ENCODE data around the gene DCBLD2. TPM values are rescaled to one million over a fixed set of nuclear protein-coding genes. Genes with fewer than 3 reads are reported as not detected.

Gene DCBLD2
- polyA plus RNA-seq, 1 of the 3 experiments (the other 2 are of a cell fraction) = 159 TPM

- no peak overlapping the region for H3K4me3 ChIP-seq (ENCODE audit: low read depth in 2 of 2, low read length in 1 of 2)
- H3K79me2 ChIP-seq (ENCODE audit: insufficient read depth) = peaks cover 28% of the 10 kb centered on the region; the same call in 1 of the 2 replicates
- no peak overlapping the region for H3K4me2 ChIP-seq
- H2AFZ ChIP-seq (ENCODE audit: low read depth) = no peak overlapping the region
- 87% methylated on average over 1 of the region's 1 CpG for WGBS (ENCODE audit: low lambda C conversion rate)
- no peak overlapping the region for H3K9ac ChIP-seq
- ChIA-PET CTCF (interaction anchor here (0.9 to 2.1 kb wide), 4 partner anchors 10 to 205 kb away, joined by 3 to 22 read pairs (median 6); no protein-coding TSS in a partner anchor), POLR2A (no interaction called here)
- peaks cover 66 to 77% of the 10 kb centered on the region in 2 experiments for H3K36me3 ChIP-seq (replicated peaks in 1 of 2; ENCODE audit: control insufficient read depth in 1 of 2, insufficient read depth in 2 of 2, low read length in 1 of 2)
- H3K27ac ChIP-seq (ENCODE audit: low read depth in 2 of 2, low read length in 1 of 2) = peak overlapping the region in 1 of 2 experiments; percentile 39; a peak in 2 of 4 replicates
- no peaks in the 10 kb centered on the region for H3K9me2 ChIP-seq
- no peak for DNase-seq
- H4K20me1 ChIP-seq (ENCODE audit: insufficient read depth) = peaks cover 11% of the 10 kb centered on the region; the same call in 1 of the 2 replicates
- no peaks in the 10 kb centered on the region for H3K9me3 ChIP-seq
- H3K27me3 ChIP-seq (ENCODE audit: insufficient read depth) = no peaks in the 10 kb centered on the region
- TF ChIP-seq, protein P1, sequence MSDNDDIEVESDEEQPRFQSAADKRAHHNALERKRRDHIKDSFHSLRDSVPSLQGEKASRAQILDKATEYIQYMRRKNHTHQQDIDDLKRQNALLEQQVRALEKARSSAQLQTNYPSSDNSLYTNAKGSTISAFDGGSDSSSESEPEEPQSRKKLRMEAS (IDR thresholded peaks at IDR 0.05; ENCODE audit: low read depth) = no peak
- TF ChIP-seq MXI1 (IDR thresholded peaks at IDR 0.05; ENCODE audit: low read depth, low read length) = no peak
- no peak for TF ChIP-seq POLR2AphosphoS5 (IDR thresholded peaks at IDR 0.05; ENCODE audit: low read depth, low read length)
- TF ChIP-seq RCOR1 (IDR thresholded peaks at IDR 0.05; ENCODE audit: low read length) = no peak
- no peak for TF ChIP-seq GATA2 (CRISPR knock-in tag; IDR thresholded peaks at IDR 0.05)
- TF ChIP-seq FOXJ3 (CRISPR knock-in tag; IDR thresholded peaks at IDR 0.05) = no peak
- no peak for TF ChIP-seq CTCF (IDR thresholded peaks at IDR 0.05)
- TF ChIP-seq ELF1 (IDR thresholded peaks at IDR 0.05) = no peak
- no peak for TF ChIP-seq RFX5 (IDR thresholded peaks at IDR 0.05; ENCODE audit: low read length)
- TF ChIP-seq RAD21 (IDR thresholded peaks at IDR 0.05; ENCODE audit: low read length) = no peak
- no peak for TF ChIP-seq SMC3 (IDR thresholded peaks at IDR 0.05; ENCODE audit: low read depth, low read length)
- no peak for TF ChIP-seq REST (IDR thresholded peaks at IDR 0.05; ENCODE audit: low read depth, low read length)
- TF ChIP-seq ZBTB33 (IDR thresholded peaks at IDR 0.05; ENCODE audit: borderline replicate concordance, low read depth) = no peak
- TF ChIP-seq EZH2phosphoT487 (IDR thresholded peaks at IDR 0.05; ENCODE audit: borderline replicate concordance, low read depth) = no peak
- no peak for TF ChIP-seq TAF1 (IDR thresholded peaks at IDR 0.05; ENCODE audit: borderline replicate concordance, low read depth, low read length)
- TF ChIP-seq, protein P2, sequence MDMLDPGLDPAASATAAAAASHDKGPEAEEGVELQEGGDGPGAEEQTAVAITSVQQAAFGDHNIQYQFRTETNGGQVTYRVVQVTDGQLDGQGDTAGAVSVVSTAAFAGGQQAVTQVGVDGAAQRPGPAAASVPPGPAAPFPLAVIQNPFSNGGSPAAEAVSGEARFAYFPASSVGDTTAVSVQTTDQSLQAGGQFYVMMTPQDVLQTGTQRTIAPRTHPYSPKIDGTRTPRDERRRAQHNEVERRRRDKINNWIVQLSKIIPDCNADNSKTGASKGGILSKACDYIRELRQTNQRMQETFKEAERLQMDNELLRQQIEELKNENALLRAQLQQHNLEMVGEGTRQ (IDR thresholded peaks at IDR 0.05; ENCODE audit: borderline replicate concordance, low read depth, low read length) = no peak
- TF ChIP-seq TEAD4 (IDR thresholded peaks at IDR 0.05; ENCODE audit: borderline replicate concordance, insufficient read depth) = no peak
- peaks cover 0 to 5% of the 10 kb centered on the region in 2 experiments; a peak in 2 of 4 replicates for H3K4me1 ChIP-seq (ENCODE audit: control insufficient read depth in 1 of 2, insufficient read depth in 2 of 2, low read depth in 1 of 2, low read length in 1 of 2)
- H3F3A ChIP-seq (replicated peaks; ENCODE audit: insufficient read depth) = peaks cover 57% of the 10 kb centered on the region
Observed at GRCh38 chr3:98806521-98806920, 95.0 kb downstream of the DCBLD2 start.
